HG03565 (cell line): ENCODE results near the gene NUDT8.
"Not testable (repeated sequence)": the region's sequence is repeated elsewhere in the genome, so short reads cannot be mapped to it uniquely, and the experiment has no call there.

Experiments
- ATAC-seq: cut with Tn5 transposase; IDR thresholded peaks from one replicate; pipeline ENCODE4 v1.9.1; 2021; ENCODE audit warnings: mild to moderate bottlenecking, moderate library complexity; ENCODE audit not compliant: unreplicated experiment

The NUDT8 gene

DNA sequence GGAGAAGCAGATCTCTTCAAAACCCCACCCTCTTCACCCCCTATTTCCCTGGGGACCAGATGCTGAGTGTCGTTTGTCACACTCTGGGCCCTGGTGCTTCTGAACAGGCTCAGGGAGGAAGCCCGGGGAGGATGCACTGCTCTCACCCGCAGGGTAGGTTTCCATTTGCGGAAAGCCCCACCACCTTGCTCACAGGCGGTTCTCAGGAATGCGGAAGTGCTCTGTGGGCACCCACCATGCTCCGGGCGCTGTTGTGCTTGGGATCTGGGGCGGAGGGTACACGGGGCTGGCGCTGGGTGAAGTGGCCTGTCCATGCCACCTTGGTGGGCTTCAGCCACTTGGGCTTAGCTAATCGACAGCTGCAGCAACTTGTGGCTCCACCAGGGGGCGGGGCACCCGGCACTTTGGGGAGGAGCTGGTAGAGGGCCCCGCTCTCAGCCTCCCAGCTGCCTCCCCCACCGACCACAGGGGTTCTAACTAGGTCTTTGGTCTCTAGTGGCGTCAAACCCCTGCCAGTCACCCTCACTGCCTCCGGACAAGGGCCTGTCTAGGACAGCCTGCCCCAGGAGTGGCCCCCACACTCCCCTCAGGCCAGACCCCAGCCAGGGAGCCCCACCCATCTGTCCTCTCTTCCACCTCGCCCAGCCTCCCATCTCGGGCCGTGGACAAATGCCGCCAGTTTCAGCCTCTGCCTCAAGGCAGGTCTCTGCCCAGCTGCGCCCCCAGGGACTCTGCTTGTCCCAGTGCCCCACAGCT, 15.6 kb downstream of the NUDT8 start:
- ATAC-seq, result peak; percentile 52

DNA sequence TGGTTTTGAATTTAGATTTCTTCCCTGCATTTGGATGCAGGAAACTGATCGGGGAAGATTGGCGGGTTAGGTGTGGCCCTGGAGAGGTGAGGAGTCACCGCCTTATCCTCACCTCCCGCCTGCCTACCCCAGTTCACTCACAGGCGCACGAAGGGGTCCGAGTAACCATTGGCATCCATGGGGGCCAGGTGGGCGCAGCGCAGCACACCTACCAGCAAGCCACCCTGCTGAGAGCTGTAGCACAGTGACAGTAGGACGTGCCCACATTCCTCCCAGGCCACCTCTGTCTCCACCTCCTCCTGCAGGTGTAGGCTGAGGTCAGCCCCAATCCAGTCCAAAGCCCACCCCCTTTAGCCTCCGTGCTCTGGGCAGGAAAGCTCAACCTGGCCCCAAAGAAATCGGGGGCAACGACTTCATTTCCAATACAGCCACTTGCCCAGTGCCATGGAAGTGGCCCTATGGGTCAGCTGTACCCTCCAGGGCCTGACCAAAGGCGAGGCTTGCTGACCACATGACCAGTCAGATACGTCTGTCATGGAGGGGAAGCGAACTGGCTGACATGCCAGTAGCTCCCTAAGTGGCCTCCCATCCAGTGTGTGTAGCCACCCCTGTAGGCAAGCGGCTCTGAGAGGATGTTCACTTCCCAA, 16.3 kb downstream of the NUDT8 start:
- peak; percentile 4 for ATAC-seq

DNA sequence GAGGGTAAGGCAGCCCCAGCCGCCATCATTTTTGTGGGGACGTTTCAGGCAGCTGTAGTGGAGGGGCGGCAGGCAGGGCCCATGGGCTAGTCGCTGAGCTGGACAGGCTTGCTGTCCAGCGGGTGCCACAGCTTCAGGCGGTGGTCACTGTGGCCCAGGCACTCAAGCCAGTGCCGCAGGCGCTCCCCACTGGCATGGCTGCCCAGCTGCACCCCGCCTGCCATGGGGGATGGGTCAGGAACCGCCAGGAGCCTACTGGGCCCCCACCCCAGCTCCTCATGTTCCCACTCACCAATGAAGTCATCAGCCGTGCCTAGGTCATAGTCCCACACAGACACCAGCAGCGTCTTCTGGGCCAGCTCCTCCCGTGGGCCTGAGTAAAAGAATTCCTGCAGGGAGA, 17.0 kb downstream of the NUDT8 start:
- no peak for ATAC-seq

DNA sequence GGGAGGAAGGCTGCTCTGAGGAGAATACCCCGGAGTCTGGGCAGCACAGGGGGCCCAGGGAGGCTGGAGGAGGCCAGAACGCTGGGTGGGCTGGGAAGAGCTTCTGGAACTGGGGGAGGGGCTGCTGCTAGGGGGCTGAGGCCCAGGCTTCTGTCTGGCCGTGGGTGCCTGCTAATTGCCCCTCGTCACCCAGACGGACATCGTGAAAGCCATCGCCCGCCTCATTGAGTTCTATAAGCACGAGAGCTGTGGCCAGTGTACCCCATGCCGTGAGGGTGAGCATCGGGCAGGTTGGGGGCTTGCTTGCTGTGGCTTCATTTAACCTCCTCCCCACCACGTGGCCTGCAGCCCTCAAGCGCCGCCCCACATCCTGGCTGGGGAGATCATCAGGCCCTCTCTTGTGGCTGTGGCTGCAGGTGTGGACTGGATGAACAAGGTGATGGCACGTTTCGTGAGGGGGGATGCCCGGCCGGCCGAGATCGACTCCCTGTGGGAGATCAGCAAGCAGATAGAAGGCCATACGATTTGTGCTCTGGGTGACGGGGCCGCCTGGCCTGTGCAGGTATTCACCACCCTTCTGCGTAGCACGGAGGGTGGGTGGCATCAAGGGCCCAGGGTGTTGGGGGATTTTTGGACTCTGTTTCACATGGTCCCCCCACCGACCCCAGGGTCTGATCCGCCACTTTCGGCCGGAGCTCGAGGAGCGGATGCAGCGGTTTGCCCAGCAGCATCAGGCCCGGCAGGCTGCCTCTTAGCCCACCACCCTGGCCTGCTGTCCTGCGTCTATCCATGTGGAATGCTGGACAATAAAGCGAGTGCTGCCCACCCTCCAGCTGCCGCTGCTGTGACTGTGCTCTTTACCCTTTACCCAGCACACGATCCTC, 17.8 kb downstream of the NUDT8 start:
- no peak for ATAC-seq

DNA sequence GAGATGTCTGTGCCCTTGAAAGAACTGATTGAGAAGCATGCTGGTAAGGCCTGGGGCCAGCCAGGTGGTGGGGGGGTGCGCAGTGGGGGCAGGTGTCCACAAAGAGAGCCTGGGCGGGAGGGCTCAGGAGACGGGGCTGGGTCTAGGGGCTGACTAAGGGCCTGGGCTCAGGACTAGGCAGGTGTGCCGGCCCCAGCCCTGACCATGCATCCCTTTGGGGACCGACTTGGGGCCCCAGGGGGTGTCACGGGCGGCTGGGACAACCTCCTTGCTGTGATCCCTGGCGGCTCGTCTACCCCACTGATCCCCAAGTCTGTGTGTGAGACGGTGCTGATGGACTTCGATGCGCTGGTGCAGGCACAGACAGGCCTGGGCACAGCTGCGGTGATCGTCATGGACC, 18.6 kb downstream of the NUDT8 start:
- no peak for ATAC-seq

DNA sequence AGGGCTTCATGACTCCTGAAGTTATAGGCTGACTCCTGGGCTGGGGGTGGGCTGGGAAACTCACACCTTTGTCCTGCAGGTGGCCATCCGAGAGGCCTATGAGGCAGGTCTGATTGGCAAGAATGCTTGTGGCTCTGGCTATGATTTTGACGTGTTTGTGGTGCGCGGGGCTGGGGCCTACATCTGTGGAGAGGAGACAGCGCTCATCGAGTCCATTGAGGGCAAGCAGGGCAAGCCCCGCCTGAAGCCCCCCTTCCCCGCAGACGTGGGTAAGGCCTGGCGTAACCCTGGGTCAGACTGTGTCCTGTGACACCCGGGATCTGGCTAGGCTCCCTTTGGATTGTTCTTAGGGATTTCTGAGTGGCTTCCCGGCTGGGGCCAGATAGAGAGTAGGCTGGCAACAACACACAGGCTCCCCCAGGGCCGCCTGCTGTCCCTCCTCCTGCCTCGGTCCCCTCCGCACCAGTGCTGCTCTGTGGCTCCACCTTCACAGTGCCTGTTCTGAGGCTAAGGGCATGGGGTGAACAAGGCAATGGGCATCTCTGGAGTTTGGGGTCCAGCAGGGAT, 19.4 kb downstream of the NUDT8 start:
- ATAC-seq, result no peak

DNA sequence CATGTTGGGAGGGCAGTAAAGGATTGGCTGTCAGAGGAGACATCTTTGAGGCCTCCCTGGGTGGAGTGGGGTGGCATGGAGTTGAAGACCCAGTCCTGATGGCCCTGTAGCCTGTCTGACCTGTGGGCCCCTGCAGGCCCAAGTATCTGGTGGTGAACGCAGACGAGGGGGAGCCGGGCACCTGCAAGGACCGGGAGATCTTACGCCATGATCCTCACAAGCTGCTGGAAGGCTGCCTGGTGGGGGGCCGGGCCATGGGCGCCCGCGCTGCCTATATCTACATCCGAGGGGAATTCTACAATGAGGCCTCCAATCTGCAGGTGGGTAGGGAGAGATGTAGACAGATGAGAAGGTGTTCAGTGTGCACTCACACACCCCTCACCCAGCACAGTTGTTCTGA, 20.4 kb downstream of the NUDT8 start:
- no peak for ATAC-seq

DNA sequence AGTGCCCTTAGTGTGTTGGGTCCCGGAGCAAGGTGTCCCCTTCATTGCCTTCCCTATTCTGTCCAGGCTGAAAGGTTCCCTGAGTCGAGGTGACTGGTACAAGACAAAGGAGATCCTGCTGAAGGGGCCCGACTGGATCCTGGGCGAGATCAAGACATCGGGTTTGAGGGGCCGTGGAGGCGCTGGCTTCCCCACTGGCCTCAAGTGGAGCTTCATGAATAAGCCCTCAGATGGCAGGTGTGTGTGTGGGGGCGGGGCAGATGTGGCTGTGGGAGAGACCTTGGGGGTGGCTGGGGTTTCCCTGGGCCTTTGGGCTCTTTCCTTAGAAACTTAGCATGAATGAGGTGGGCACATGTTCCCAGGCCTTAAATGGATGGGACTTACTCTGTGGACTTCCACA, 21.3 kb downstream of the NUDT8 start:
- ATAC-seq, result no peak

DNA sequence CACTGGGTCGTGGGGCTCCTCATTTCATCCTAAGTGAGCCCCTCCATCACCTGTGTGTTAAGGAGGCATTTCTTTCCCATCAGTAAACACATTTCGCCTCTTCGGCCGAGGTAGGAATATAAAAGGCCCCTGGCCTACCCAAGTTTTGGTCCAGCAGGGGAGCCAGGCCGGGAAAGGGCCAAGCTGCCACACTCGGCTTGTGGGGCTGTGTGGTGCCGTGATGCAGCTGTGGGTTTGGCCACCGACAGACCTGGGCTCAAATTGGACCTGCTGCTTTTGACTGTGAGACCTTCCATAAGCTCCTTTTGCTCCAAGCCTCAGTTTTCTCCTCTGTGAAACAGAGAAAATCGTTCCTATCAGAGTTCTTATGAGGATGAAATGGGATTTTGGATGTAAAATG, 22.2 kb downstream of the NUDT8 start:
- no peak for ATAC-seq

DNA sequence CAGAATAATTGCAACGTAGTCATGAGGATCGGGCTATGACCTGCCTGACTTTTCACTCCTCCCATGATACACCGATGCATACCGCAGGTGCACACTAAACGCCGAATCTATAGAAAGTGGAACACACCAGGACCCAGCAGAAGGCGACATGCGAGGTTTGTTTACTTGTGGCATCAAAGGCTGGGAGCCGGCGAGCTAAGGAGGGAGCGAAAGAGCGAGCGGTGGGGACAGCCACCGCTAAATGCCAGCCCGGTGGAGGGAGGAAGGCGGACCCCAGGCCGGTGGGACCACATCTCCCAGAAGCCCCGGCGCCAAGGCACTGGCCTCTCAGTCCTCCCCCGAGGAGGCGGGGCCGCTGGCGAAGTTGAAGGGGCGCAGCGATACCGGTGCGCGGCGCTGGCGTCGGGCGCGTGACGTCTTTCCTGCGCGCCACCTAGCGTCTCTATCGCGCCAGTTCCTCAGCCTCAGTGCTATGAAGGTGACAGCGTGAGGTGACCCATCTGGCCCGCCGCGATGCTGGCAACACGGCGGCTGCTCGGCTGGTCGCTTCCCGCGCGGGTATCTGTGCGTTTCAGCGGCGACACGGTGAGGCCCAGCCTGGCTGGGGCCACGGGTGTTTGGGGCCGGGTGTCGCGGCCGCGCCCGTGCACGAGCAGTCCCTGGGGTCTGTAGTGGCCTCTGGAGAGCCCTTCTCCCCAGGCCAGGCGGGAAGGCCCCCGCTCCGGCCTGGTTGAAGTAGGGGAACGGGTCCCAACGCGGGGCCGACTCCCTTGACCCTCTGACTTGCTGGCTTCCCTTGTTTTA, 23.0 kb downstream of the NUDT8 start, which contains the start of gene NDUFV1:
Gene NDUFV1 (plus strand): TSS at position 445 of the 804 bp plus-strand sequence. CDS start 69 bp downstream, at position 514.
- peak; percentile 91 for ATAC-seq

DNA sequence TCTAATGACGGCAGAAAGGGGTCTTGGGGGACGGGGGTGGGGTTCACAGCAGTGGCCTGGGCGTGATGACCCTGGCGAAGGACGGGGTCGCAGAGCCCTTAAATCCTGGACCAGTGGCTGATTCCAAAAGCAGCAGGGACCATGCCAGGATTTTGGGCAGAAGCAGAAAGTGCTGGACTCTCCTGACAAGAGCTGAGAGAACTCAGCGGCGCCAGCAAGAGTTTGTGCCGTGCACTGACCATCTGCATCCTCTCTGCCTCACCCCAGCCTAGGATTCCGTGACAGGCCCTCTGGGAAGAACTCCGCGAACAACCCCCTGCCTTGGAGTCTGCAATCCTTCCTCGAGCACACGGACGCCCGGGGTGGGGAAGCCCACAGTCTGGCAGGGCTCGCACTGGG, 23.6 kb downstream of the NUDT8 start:
- no peak for ATAC-seq

DNA sequence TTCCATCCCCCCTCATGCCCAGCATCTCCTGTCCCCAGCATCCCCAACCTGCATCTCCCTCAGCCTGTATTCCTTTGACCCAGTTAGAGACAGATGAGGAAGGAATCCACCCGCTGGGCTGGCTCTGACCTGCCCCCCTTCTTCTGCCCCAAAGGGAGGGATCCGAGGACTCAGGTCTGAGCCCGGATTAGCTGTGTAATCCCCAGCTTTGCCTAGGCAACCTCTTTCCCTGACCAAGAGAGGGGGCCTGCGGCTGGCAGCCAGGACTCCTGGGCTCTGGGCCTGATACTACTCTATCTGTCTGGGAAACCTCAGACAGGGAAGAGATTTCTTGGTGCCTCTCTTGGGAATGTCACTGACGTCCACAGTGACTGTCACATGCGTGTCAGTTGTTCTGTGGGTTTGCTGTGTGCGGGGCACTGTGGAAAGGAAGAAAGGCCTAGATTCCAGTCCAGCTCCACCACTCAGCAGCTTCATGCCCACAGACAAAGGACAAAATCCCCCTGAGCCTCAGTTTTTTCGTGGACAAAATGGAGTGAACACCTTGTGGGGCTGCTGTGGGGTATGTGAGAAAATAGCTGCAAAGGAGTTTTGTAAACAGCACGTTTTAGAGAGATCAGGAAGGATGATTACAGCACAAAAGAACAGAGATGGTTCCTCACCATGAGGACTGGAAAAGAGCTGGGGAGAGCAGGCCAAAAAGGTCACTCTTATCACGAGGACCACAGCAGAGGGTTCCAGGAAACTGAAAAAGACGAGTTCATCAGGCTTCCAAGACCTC, 24.3 kb downstream of the NUDT8 start:
- ATAC-seq, result no peak

DNA sequence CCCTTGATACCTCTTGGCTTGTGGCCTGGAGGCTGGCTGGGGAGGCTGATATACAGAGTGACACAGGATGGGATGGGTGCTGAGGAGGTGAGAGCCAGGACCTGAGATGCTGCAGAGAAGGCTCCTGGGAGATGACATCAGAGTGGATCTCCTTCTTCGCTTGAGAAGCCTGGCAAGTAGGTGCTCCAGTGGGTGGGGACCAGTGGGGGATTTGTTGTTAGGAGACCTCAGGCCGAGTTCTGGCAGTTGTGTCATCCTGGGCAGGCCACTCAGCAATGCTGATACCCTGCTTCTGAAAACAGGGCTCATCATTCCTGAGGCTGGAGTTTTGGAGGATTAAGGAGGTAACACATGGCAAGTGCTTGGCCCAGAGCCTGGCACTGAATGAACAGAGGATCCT, 24.9 kb downstream of the NUDT8 start:
- ATAC-seq, result no peak

DNA sequence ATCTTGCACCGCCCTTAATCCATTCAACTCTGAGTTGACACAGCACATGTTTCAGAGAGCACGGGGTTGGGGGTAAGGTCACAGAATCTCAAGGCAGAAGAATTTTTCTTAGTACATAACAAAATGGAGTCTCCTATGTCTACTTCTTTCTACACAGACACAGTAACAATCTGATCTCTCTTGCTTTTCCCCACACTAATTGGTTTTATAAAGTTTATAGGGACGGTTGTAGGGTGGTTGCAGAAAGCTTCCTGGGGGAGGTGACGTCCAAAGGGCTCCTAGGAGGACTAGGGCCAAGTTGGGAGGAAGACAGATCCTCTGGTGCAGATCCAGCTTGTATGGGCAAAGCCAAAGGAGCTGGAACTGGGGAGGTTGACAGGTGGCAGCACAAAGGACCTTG, 25.6 kb downstream of the NUDT8 start:
- ATAC-seq, result not testable (repeated sequence)

DNA sequence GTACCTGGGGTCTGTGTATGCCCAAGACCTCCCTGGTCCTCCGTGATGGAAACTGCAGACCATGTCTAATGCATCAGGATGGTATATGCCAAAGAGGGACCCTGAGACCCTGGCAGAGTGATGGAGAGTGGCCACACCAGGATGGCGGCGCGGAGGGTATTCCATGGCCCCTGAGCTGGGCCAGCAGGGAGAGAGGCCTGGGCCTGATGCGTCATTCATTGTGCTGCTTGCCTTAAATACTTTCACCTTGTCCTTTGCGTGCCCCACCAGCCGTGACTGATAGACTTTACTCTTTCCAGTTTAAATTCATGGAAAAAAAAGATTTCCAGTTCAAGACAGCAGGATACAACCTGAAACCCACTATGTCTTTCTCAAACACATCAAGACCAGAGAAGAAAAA, 28.6 kb downstream of the NUDT8 start:
- ATAC-seq, result no peak

DNA sequence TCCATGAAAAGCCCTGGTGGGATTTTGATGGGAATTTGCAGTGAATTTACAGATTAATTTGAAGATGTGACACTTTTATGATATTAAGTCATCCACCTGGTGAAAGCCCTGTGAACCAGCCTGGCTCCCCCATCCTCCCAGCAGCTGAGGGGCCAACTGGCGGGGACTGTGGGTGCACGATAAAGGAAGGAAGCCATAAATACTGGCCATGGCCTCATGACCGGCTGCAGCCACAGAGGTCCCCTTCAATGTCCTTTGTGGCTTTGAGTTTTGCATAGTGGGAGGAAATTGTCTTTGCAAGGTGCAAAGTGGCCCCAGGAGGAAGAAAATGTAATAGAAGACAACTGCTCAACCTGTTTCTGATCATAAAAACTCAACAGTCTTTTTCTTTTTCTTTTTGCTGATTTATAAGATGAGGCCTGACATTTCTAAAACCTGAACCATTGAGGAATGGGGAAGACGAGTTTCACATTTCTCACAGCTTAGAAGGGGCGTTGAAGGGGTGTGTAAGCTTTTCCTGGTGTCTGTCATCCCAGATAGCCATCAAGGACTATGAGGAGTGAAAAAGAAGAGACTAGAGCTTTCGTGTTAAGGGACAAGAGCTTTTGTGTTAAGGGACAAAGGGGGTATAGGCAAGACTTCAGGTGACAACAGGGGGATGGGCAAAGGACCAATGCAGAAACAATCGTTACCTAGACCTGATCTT, 29.3 kb downstream of the NUDT8 start:
- no peak for ATAC-seq

DNA sequence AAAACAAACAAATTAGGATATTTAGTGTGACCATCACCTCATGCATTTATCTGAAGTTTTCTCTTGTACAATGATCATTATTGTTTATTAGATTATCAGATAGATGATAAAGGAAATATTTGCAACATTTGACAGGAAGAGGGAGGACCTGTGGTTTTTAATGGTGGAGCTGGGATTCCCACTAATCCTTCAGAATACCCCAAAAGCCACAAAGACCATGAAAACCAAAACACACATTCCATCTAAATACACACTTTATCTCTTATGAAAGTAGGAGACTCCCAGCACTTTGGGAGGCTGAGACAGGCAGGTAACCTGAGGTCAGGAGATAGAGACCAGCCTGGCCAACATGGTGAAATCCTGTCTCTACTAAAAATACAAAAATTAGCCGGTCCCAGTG, 30.6 kb downstream of the NUDT8 start:
- ATAC-seq, result no peak

DNA sequence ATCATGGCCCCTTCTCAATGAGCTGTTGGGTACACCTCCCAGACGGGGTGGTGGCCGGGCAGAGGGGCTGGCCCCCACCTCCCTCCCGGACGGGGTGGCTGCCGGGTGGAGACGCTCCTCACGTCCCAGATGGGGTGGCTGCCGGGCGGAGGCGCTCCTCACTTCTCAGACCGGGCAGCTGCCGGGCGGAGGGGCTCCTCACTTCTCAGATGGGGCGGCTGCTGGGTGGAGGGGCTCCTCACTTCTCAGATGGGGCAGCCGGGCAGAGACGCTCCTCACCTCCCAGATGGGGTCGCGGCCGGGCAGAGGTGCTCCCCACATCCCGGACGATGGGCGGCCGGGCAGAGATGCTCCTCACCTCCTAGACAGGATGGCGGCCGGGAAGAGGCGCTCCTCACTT, 31.8 kb downstream of the NUDT8 start:
- ATAC-seq, result not testable (repeated sequence)

DNA sequence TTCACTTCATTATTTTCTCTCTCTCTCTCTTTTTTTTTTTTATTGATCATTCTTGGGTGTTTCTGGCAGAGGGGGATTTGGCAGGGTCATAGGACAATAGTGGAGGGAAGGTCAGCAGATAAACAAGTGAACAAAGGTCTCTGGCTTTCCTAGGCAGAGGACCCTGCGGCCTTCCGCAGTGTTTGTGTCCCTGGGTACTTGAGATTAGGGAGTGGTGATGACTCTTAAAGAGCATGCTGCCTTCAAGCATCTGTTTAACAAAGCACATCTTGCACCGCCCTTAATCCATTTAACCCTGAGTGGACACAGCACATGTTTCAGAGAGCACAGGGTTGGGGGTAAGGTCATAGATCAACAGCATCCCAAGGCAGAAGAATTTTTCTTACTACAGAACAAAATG, 32.3 kb downstream of the NUDT8 start:
- ATAC-seq, result not testable (repeated sequence)
